ENCODE results near the gene DCUN1D3. TPM values are rescaled to one million over a fixed set of nuclear protein-coding genes. Genes with fewer than 3 reads are reported as not detected.
A peak's percentile ranks its signal among the peaks of the same experiment; 100 is the strongest.
"Not testable (repeated sequence)": the region's sequence is repeated elsewhere in the genome, so short reads cannot be mapped to it uniquely, and the experiment has no call there.

The DCUN1D3 gene, protein sequence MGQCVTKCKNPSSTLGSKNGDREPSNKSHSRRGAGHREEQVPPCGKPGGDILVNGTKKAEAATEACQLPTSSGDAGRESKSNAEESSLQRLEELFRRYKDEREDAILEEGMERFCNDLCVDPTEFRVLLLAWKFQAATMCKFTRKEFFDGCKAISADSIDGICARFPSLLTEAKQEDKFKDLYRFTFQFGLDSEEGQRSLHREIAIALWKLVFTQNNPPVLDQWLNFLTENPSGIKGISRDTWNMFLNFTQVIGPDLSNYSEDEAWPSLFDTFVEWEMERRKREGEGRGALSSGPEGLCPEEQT
- total RNA-seq (2014; rRNA removed; shearing (Covaris generic); ENCODE audit: low replicate concordance) = 15.6 and 16.8 TPM in 2 replicates

DNA sequence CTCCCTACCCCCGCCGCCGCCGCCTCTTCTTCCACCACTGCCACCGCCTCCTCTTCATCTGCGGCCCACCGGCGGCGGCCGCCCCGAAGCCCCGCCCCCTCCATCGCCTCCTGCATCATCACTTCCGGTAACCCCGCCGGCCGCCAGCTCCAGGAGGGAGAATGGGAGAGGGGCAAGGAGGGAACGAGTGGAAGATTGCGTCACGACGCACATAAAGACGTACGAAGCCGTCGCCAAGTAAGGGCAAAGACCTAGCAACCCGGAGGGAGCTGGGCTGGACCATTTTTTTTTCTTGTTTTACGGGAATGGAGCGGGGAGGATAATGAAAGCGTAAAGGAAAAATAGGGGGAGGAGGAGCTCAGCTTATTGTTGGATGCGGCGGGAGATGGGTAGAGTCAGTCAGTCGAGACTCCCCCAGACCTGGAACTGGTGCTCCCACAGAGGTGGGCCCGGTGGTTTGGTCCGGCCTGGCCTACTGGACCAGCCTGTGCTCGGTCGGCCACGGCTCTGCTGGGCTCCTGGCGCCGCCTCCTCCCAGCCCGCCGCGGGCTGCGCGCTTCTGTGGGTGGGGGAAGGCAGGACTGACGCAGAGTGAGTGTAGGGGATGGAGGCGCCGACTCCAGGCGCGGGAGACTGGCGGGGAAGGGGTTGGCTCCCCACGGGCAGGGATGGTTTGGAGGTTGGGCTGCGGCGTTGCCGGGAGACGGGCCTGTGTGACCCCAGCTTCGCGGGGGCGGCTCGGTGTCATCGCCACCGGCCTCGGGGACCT, at the start of gene DCUN1D3, which contains the start of gene LYRM1:
Gene DCUN1D3 (minus strand): TSS at position 60 of the 769 bp plus-strand sequence. CDS start 37,820 bp downstream, outside the sequence.
Gene LYRM1 (plus strand): TSS at position 473 of the 769 bp plus-strand sequence. CDS start 14,785 bp downstream, outside the sequence.
- Histone ChIP-seq H3K27me3 (no peaks in the 10 kb centered on the region), H3K4me3 (peak within 1 kb of the TSS; percentile 74), H3K36me3 (peaks cover 34% of the 10 kb centered on the region), H3K9me3 (no peaks in the 10 kb centered on the region)
- peak; percentile 98 for DNase-seq

DNA sequence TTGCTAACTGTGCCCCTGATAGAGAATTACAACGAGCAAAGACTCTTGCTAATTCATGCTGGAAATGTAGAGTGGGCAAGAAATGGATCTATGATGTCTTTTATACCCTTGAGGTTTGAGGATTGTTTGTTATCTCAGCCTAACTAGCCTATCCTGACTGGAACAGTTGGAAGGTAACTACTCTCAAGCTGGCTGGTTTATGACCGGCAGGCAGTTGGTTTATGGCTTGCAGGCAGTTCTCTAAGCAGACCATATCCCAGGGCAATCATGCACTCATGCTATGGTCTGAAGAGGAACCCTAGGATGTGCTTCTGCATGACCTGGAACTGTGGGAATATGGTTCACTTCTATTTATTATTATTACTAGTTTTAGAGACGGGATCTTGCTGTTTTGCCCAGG, 49.5 kb upstream of the DCUN1D3 start:
- H3K4me3 ChIP-seq = no peak overlapping the region
- DNase-seq = no peak

DNA sequence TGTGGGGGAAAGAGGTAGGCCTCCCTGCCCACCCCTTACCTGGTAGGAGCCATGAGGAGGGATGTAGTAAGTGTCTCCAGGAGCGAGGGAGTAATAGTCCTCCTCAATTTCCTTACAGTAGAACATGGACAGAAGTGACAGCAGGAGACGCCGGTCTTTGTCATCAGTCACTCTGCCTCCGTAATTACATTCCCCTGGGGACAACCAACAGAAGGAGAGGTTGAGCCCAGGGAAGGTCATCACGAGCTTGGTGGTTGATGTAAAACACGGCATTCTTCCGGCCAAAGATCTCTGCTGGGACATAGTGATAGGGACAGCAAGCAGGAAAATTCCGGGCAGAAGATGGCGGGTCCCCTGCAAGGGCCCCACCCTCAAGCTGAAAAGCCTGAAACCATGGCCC, 48.3 kb upstream of the DCUN1D3 start:
- no peak for DNase-seq
- Histone ChIP-seq H3K27me3 (no peaks in the 10 kb centered on the region), H3K4me3 (no peak overlapping the region), H3K36me3 (no peaks in the 10 kb centered on the region), H3K9me3 (no peaks in the 10 kb centered on the region)

More for the DNA sequence above, 49.5 kb upstream of the DCUN1D3 start:
- H3K36me3 ChIP-seq = no peaks in the 10 kb centered on the region
- H3K27me3 ChIP-seq = no peaks in the 10 kb centered on the region
- H3K9me3 ChIP-seq = no peaks in the 10 kb centered on the region

- no peak for DNase-seq
- no peaks in the 10 kb centered on the region for H3K36me3 ChIP-seq
- H3K4me3 ChIP-seq = no peak overlapping the region
- H3K9me3 ChIP-seq = no peaks in the 10 kb centered on the region
- no peaks in the 10 kb centered on the region for H3K27me3 ChIP-seq
These were observed 46.0 kb upstream of the DCUN1D3 start for GRCh38 chr16:20946015-20946629.

DNA sequence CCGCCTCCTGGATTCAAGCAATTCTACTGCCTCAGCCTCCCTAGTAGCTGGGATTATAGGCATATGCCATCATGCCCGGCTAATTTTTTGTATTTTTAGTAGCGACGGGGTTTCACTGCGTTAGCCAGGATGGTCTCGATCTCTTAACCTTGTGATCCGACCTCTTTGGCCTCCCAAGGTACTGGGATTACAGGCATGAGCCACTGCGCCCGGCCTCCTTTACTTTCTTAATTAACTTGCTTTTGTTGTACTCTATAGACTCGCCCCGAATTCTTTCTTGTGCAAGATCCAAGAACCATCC, 45.4 kb upstream of the DCUN1D3 start:
- not testable (repeated sequence) for H3K4me3 ChIP-seq, H3K36me3 ChIP-seq, H3K9me3 ChIP-seq, H3K27me3 ChIP-seq, DNase-seq

GRCh38 chr16:20944861-20945574, 44.9 kb upstream of the DCUN1D3 start:
- no peak for DNase-seq
- no peaks in the 10 kb centered on the region for H3K36me3 ChIP-seq
- H3K4me3 ChIP-seq = no peak overlapping the region
- no peaks in the 10 kb centered on the region for H3K9me3 ChIP-seq
- no peaks in the 10 kb centered on the region for H3K27me3 ChIP-seq

DNA sequence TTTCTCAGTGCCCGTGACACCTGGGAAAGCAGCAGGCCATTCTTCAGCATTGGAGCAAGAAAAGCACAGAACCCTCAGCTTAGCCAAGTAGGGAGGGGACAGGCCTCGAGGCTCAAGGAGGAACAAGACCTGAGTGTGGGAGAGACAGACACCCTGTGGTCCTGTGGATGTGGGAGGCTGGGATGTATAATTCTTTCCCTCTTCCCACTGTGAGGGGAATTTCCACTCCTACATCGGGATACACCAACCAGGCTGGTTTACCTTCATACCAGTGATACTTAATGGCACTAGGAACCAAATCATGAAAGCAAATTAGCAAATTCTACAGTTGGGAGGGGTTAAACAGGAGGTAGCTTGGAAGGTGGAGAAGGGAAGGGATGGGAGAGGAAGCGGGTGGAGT, 42.1 kb upstream of the DCUN1D3 start:
- H3K4me3 ChIP-seq = no peak overlapping the region
- H3K9me3 ChIP-seq = no peaks in the 10 kb centered on the region
- no peaks in the 10 kb centered on the region for H3K27me3 ChIP-seq
- H3K36me3 ChIP-seq = no peaks in the 10 kb centered on the region
- no peak for DNase-seq

DNA sequence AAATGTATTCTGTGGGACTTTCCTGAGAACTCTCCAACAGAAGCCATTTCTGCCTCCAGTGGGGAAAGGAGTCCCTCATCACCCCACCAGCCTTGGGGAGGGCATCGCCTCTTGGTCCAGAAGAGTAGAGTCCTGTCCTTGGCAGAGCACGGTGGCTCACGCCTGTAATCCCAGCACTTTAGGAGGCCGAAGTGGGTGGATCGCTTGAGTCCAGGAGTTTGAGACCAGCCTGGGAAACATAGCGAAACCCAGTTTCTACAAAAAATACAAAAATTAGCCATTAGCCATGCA, 41.4 kb upstream of the DCUN1D3 start:
- H3K9me3 ChIP-seq = no peaks in the 10 kb centered on the region
- no peak overlapping the region for H3K4me3 ChIP-seq
- H3K27me3 ChIP-seq = no peaks in the 10 kb centered on the region
- no peaks in the 10 kb centered on the region for H3K36me3 ChIP-seq
- DNase-seq = no peak

DNA sequence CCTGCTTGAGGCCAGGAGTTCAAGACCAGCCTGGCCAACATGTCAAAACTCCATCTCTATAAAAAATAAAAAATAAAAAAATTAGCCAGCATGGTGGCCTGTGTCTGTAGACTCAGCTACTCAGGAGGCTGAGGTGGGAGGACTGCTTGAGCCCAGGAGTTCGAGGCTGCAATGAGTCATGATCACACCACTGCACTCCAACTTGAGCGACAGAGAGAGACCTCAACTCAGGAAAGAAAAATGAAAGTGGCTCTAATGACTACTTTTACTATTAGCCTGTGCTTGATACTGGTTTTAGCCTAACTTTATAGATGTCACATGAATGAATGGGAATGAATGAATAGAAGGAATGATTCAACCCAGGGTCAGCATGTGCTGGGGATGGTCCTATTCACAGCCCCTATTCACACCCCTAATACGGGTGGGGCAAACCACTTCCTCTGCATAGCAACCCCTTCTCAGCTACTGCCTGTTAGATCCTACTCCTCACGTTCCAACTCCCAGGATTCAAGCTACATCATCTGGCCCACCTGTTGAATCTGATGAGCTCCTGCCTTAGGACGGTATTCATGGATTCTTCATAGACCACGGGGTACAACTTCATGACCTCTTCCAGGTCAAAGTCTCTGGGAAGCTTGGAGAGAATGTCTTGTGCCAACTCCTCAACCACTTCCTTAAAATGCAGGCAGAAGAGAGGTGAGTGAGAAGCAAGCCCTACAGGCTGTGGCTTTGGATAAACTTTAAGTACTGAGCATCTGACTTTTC, 40.9 kb upstream of the DCUN1D3 start:
- H3K4me3 ChIP-seq = no peak overlapping the region
- H3K36me3 ChIP-seq = no peaks in the 10 kb centered on the region
- H3K9me3 ChIP-seq = no peaks in the 10 kb centered on the region
- no peak for DNase-seq
- no peaks in the 10 kb centered on the region for H3K27me3 ChIP-seq

DNA sequence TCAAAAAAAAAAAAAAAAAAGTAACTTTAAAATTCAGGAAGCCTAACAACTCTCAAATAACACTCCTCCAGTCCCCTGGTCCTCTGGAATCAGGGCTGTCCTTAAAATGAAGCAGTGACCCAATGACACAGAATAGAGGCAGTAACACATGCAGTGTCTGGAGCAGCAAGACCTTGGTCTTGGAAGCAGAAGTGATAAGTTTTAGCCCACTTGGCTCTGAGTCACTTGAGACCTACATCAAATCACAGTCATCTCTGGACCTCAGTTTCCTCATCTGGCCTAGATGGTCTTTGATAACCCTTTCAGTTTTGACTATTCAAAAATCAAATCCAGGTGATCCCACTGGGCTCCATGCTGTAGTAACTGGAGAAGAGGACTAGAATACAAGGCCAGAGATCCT, 39.5 kb upstream of the DCUN1D3 start:
- DNase-seq = no peak
- Histone ChIP-seq H3K4me3 (no peak overlapping the region), H3K9me3 (no peaks in the 10 kb centered on the region), H3K27me3 (no peaks in the 10 kb centered on the region), H3K36me3 (no peaks in the 10 kb centered on the region)

GRCh38 chr16:20938426-20938825, 38.3 kb upstream of the DCUN1D3 start:
- Histone ChIP-seq H3K9me3 (no peaks in the 10 kb centered on the region), H3K4me3 (no peak overlapping the region), H3K36me3 (no peaks in the 10 kb centered on the region), H3K27me3 (no peaks in the 10 kb centered on the region)
- peak; percentile 14 for DNase-seq

GRCh38 chr16:20937736-20938135, 37.6 kb upstream of the DCUN1D3 start:
- H3K4me3 ChIP-seq = no peak overlapping the region
- no peaks in the 10 kb centered on the region for H3K9me3 ChIP-seq
- no peaks in the 10 kb centered on the region for H3K36me3 ChIP-seq
- H3K27me3 ChIP-seq = no peaks in the 10 kb centered on the region
- no peak for DNase-seq

- no peaks in the 10 kb centered on the region for H3K36me3 ChIP-seq
- no peaks in the 10 kb centered on the region for H3K27me3 ChIP-seq
- H3K9me3 ChIP-seq = no peaks in the 10 kb centered on the region
- no peak for DNase-seq
- H3K4me3 ChIP-seq = no peak overlapping the region
These were observed 33.4 kb upstream of the DCUN1D3 start for GRCh38 chr16:20933589-20933988.

GRCh38 chr16:20931066-20931600, 31.0 kb upstream of the DCUN1D3 start:
- no peak overlapping the region for H3K4me3 ChIP-seq
- no peaks in the 10 kb centered on the region for H3K9me3 ChIP-seq
- H3K36me3 ChIP-seq = no peaks in the 10 kb centered on the region
- DNase-seq = no peak
- no peaks in the 10 kb centered on the region for H3K27me3 ChIP-seq

GRCh38 chr16:20930365-20930690, 30.2 kb upstream of the DCUN1D3 start:
- H3K27me3 ChIP-seq = no peaks in the 10 kb centered on the region
- H3K36me3 ChIP-seq = peaks cover 7% of the 10 kb centered on the region
- no peak overlapping the region for H3K4me3 ChIP-seq
- H3K9me3 ChIP-seq = no peaks in the 10 kb centered on the region
- no peak for DNase-seq

DNA sequence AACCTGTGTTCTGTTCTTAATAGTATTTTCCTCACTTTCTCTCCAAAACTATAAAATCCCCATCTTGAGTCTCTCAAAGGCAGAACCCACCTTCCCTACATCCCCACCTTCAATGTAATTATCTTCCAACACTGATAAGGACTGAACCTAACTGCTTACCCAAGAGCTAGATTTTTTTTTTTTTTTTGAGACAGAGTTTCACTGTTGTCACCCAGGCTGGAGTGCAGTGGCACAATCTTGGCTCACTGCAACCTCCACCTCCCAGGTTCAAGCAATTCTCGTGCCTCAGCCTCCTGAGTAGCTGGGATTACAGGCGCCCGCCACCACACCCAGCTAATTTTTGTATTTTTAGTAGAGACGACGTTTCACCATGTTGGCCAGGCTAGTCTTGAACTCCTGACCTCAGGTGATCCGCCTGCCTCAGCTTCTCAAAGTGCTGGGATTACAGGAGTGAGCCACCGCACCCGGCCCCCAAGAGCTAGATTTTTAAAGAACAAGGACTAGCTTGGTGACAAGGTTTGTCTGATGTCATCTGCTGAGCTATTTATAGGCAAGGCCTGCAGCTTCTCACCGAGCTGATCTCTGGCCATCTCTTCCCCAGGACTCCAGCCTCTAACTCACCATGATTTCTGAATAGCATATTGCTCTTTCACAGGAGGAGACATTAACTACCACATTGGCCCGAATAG, 29.7 kb upstream of the DCUN1D3 start:
- peaks cover 11% of the 10 kb centered on the region for H3K36me3 ChIP-seq
- not testable (repeated sequence) for DNase-seq, H3K4me3 ChIP-seq, H3K9me3 ChIP-seq, H3K27me3 ChIP-seq
